GM03348 (cell line): Measurements from ENCODE around the gene PSMB11.

Source experiments
- DNase-seq: peaks from one replicate; pipeline ENCODE4 v3.0.0; 2012; ENCODE audit warnings: low spot score

Gene PSMB11

GRCh38 chr14:23044840-23045239 is 2.8 kb downstream of the PSMB11 start:
- DNase-seq = no peak

GRCh38 chr14:23045419-23046357 is 3.7 kb downstream of the PSMB11 start:
- DNase-seq = no peak

GRCh38 chr14:23047034-23047634 is 5.1 kb downstream of the PSMB11 start:
- DNase-seq = no peak

- no peak for DNase-seq
Observed at GRCh38 chr14:23047751-23048693, 6.0 kb downstream of the PSMB11 start.

- no peak for DNase-seq
Observed at GRCh38 chr14:23049011-23049410, 7.0 kb downstream of the PSMB11 start.

GRCh38 chr14:23051141-23052057 is 9.4 kb downstream of the PSMB11 start:
- DNase-seq = no peak

- no peak for DNase-seq
Observed at GRCh38 chr14:23052182-23052623, 10.2 kb downstream of the PSMB11 start.

- DNase-seq = no peak
Observed at GRCh38 chr14:23052671-23053070, 10.7 kb downstream of the PSMB11 start.

- DNase-seq = no peak
Observed at GRCh38 chr14:23053426-23053825, 11.4 kb downstream of the PSMB11 start.

- peak; percentile 32 for DNase-seq
Observed at GRCh38 chr14:23054000-23054811, 12.2 kb downstream of the PSMB11 start.

- DNase-seq = no peak
Observed at GRCh38 chr14:23055147-23055550, 13.1 kb downstream of the PSMB11 start.

GRCh38 chr14:23055621-23056144 is 13.7 kb downstream of the PSMB11 start:
- peak; percentile 47 for DNase-seq

GRCh38 chr14:23056145-23056955 is 14.3 kb downstream of the PSMB11 start:
- DNase-seq = peak; percentile 90

- DNase-seq = peak; percentile 91
Observed at GRCh38 chr14:23056956-23057756, 15.1 kb downstream of the PSMB11 start, which contains the start of gene CDH24. CDH24 (minus strand) TSS chr14:23057520; CDS start chr14:23055733, 1,787 bp downstream.

- peak; percentile 90 for DNase-seq
Observed at GRCh38 chr14:23057757-23058653, 16.0 kb downstream of the PSMB11 start.

- no peak for DNase-seq
Observed at GRCh38 chr14:23058654-23059504, 16.9 kb downstream of the PSMB11 start.
